NCI-H510A treated with DMSO at 0.1 percent for 48 hours (cell line): Measurements from ENCODE around the gene IFT172.
A peak's percentile ranks its signal among the peaks of the same experiment; 100 is the strongest.
"Not testable (repeated sequence)": the region's sequence is repeated elsewhere in the genome, so short reads cannot be mapped to it uniquely, and the experiment has no call there.

Source experiments
- DNase-seq: peaks from one replicate; lab custom pipeline; 2025; lab: John Stamatoyannopoulos, UW

Gene IFT172

DNA sequence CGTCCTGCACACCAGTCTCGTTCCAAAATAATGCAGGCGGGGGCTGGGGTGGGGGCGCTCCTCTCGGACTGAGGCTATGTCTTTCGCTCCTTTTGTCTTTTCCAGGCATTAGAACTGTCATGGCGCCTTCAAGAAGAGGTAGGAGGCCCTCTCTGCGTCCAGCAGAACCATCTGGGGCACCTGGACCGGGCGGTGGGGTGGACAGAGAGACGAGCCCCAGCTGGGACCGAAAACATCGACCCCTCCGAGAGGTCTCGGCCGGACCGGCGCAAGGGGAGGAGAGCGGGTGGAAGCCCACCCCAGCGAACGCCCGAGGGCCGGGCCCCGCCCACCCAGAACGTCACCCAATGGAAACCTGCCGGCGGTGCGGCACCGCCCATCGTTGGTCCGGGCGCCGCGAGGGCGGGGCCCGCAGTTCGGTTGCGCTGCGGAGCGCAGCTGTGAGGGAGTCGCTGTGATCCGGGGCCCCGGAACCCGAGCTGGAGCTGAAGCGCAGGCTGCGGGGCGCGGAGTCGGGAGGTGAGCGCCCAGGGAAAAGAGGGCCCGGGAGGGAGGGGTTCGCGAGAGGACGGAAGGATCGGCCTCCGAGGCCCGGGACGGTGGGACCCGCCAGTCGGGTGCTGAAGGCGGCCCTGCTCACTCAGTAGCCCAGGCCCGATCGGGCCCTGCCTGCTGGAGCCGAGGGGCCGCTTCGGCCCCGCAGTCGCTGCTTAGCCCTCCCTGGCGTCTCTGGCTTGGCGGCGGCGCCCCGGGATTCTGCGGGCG is 61.1 kb downstream of the IFT172 start, which contains the start of gene NRBP1:
NRBP1 (plus strand) TSS at position 419 of the 765 bp plus-strand sequence. CDS start 4,643 bp downstream, outside the sequence.
- peak; percentile 84 for DNase-seq

DNA sequence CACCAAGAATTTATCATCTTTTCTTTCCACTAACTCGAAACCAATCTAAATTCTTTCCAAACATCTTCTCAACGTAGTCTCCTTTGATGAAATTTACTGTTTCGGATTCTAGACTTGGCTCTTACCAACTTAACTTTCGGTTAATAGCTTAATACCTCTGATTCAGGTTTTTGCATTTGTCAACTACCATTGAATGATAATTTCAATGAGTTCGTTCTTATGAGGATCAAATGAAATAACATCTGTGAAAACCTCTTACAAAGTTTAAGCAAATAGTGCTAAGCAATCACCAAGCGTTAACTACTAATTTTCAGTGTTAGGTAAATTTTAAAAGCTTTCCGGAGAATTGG is 61.7 kb downstream of the IFT172 start:
- no peak for DNase-seq

- DNase-seq = not testable (repeated sequence)
Observed at GRCh38 chr2:27425039-27425438, 64.5 kb downstream of the IFT172 start.

DNA sequence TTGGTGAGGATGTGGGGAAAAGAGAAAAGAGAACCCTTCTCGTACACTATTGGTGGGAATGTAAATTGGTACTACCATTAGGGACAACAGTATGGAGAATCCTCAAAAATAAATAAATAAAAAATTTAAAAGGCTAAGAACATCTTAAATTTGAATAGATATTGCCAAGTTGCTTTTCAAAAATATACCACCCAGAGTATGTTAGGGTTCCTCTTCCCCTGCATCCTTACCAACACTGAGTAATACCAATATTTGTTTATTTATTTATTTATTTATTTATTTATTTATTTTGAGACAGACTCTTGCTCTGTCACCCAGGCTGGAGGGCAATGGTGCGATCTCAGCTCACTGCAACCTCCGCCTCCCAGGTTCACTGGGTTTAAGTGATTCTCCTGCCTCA is 66.6 kb downstream of the IFT172 start:
- no peak for DNase-seq

GRCh38 chr2:27421660-27422250 is 67.8 kb downstream of the IFT172 start:
- no peak for DNase-seq

- DNase-seq = no peak
Observed at GRCh38 chr2:27420996-27421395, 68.5 kb downstream of the IFT172 start.

DNA sequence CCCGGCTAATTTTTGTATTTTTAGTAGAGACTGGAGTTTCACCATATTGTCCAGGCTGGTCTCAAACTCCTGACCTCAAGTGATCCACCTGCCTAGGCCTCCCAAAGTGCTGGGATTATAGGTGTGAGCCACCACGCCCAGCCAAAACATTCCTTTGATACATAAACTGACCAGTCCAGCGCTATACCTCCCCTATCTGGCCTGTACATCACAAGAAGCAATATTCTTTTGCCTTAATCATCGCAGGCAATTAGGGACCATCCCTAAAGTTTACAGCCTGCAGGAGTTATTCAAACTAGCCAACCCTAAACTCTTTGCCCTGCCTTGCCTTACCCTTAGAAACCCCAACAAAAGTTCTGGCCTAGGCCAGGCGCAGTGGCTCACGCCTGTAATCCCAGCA is 73.4 kb downstream of the IFT172 start:
- no peak for DNase-seq

GRCh38 chr2:27412419-27413152 is 77.0 kb downstream of the IFT172 start:
- DNase-seq = no peak

- DNase-seq = peak; percentile 92
Observed at GRCh38 chr2:27409321-27410073, 80.0 kb downstream of the IFT172 start, which contains the start of gene PPM1G. TSS of gene PPM1G (minus strand) at chr2:27409591. CDS start at chr2:27409422, 169 bp downstream.

DNA sequence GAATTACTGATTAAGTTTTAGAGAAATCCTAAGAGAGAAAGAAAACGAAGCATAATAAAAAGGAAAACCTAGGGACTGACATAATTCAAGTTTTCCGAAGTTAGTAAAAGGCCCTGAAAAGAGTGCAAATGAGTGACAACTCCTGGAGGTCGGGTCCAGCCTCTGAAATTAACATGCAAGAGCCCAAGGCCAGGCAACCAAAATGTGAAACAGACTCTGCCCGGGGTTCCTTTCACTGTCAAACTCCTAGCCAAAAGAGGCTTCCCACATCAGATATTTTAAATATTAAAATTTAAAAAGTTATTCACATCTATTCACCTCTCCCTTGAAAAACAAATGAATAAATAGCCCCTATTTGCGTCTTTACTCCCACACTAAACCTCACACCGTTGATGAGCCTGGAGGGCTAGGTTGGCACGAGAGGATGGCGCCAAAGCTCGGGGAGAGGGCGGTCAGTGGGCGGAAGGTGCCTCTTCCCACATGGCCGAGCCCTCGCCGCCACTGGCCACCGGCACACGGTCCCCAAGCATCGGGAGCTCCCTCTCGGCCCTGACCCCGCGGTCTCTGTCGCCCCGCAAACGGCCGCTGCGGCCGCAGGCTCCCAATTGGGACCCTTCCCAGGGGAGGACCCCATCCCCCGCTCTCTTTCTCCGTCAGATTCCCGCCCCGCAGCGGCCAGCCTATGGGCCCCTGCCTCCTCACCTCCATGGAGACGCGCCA is 80.8 kb downstream of the IFT172 start:
- DNase-seq = peak; percentile 6

GRCh38 chr2:27407798-27408491 is 81.6 kb downstream of the IFT172 start:
- DNase-seq = peak; percentile 65

DNA sequence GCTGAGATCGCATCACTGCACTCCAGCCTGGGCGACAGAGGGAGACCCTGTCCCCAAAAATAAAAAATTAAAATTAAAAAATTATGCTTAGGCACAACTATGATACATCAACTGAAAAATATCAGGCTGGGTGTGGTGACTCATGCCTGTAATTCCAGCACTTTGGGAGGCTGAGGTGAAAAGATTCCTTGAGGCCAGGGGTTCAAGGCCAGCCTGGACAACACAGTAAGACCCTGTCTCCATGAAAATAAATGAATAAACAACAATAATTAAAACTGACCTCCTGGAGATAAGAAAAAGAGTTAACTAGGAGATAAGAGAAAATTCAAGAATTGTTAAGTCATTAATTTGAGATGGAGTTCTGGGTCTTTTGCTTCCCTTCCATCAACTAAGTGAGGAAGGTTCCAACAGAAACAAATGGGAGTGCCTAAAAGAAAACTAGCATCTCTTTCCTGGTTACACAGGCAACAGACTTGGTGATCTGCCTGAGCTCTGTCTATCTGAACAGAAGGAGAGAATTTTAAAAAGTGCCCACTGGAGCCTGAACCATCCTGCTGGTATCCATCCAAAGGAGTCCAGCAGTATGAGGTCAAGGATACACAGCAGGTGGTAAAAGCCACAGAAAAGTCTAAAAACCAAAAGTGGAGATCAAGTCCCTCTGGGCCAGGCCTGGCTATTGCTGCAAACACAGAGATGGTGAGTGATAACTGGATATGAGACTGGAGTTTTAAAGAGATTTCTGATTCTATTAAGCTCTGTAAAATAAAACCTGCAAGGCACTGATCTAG is 89.0 kb downstream of the IFT172 start:
- no peak for DNase-seq

DNA sequence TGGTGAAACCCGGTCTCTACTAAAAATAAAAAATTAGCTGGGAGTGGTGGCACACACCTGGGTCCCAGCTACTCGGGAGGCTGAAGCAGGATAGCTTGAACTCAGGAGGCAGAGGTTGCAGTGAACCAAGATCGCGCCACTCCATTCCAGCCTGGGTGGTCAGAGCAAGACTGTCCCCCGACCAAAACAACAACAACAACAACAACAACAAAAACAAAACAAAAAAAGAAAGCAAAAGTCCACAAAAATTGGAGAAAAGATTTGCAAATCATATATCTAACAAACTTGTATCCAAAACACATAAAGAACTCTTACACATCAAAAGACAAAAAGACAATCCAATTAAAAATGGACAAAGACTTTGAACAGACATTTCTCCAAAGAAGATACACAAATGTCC is 90.6 kb downstream of the IFT172 start:
- DNase-seq = no peak
